AG10803 (cell line): ENCODE data around the gene CNNM3.

Experiments used
- DNase-seq: peaks from one replicate; pipeline ENCODE4 v3.0.0; 2010; ENCODE audit warnings: low read depth
- H3K4me3 ChIP-seq: 2 replicates; pipeline ENCODE4 v1.5.1; 2011; ENCODE audit warnings: mild to moderate bottlenecking, low read length, control low read depth
- TF ChIP-seq, protein P1 (sequence below): conservative IDR thresholded peaks from 2 replicates; pipeline ENCODE4 v1.5.1; 2011; ENCODE audit warnings: mild to moderate bottlenecking, low read length, control low read depth, inconsistent platforms

Gene CNNM3

DNA sequence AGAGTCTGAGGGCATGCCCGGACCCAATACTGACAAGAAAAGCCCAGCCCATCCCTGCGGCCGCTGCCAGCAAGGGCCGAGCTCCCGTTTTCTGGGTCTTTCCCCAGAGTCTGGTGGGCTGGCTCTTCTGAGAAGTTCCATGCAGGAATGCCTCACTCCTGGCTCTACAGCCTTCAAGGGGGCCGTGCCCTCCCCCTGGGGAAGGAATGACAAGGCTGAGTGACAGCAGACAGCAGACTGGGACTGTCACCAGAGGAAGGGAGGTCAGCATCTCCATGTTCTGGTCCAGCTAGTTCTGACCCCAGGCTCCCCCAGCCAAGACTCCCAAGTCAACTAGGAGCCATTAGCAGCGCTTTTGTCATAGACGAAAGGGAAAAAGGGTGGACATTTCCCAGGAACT is 66.8 kb downstream of the CNNM3 start:
- TF ChIP-seq, protein P1, sequence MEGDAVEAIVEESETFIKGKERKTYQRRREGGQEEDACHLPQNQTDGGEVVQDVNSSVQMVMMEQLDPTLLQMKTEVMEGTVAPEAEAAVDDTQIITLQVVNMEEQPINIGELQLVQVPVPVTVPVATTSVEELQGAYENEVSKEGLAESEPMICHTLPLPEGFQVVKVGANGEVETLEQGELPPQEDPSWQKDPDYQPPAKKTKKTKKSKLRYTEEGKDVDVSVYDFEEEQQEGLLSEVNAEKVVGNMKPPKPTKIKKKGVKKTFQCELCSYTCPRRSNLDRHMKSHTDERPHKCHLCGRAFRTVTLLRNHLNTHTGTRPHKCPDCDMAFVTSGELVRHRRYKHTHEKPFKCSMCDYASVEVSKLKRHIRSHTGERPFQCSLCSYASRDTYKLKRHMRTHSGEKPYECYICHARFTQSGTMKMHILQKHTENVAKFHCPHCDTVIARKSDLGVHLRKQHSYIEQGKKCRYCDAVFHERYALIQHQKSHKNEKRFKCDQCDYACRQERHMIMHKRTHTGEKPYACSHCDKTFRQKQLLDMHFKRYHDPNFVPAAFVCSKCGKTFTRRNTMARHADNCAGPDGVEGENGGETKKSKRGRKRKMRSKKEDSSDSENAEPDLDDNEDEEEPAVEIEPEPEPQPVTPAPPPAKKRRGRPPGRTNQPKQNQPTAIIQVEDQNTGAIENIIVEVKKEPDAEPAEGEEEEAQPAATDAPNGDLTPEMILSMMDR: no peak
- DNase-seq: no peak
- H3K4me3 ChIP-seq: no peak overlapping the region

DNA sequence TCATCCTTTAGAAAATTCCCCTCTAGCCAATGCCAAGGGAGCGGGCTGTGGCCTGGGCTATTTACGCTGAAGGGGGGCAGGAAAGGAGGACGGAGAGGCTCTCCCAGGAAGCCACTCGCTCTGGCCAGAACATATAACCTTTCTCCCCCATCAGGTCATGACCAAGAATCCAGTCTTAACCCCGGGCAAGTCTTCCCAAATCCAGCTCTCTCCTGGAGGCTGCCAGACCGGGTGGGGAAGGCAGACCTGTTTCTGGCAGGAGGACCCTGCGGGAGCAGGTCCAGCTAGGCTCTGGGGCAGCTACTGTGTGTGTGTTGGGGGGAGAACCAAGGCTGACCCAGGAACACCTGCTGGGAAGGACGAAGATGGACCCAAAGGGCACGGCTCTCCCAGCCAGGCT is 67.2 kb downstream of the CNNM3 start:
- no peak overlapping the region for H3K4me3 ChIP-seq
- TF ChIP-seq, protein P1: no peak
- no peak for DNase-seq
